H1 (cell line): ENCODE results near the gene TGFBI. TPM values are rescaled to one million over a fixed set of nuclear protein-coding genes. Genes with fewer than 3 reads are reported as not detected.

Source experiments
- CTCF ChIA-PET: fragments of 300-600 bp; sonication (Branson Sonifier 250); formaldehyde crosslinking; loops from one replicate; lab custom pipeline; 2021; ENCODE audit not compliant: partially characterized antibody; lab: Charles Lee
- POLR2A ChIA-PET: fragments of 300-600 bp; sonication (Branson Sonifier 250); formaldehyde crosslinking; loops from one replicate; lab custom pipeline; 2021; ENCODE audit warnings: inconsistent platforms; ENCODE audit not compliant: partially characterized antibody; lab: Charles Lee
- DNase-seq, 2 experiments: peaks; one replicate each; pipeline versions ENCODE4 v3.0.0 to v3.0.0-alpha.2; 2010 to 2022; ENCODE audit warnings: low spot score in 2 of 2, low read depth in 1 of 2, mixed read lengths in 1 of 2
- FAIRE-seq: peaks from 2 replicates; lab custom pipeline; 2011; peaks lifted over from hg19 to GRCh38; lab: Jason Lieb, UNC
- H2AFZ ChIP-seq: 2 replicates; pipeline ENCODE4 v1.8.1; 2012; ENCODE audit warnings: low read length, inconsistent platforms
- H2AK5ac ChIP-seq: 2 replicates; pipeline ENCODE4 v1.6.1; 2013; ENCODE audit warnings: low read depth, low read length
- H2BK120ac ChIP-seq: replicated peaks from 2 replicates; pipeline ENCODE3; 2013; ENCODE audit warnings: low read depth, low read length, inconsistent platforms
- H2BK12ac ChIP-seq: 2 replicates; pipeline ENCODE4 v1.6.1; 2013; ENCODE audit warnings: low read depth, low read length
- H2BK15ac ChIP-seq: 2 replicates; pipeline ENCODE4 v1.6.1; 2013; ENCODE audit warnings: low read length
- H2BK20ac ChIP-seq: 2 replicates; pipeline ENCODE4 v1.6.1; 2013; ENCODE audit warnings: low read length
- H2BK5ac ChIP-seq: 2 replicates; pipeline ENCODE4 v1.6.1; 2013; ENCODE audit warnings: low read depth, low read length
- H3K14ac ChIP-seq: 2 replicates; pipeline ENCODE4 v1.6.1; 2013; ENCODE audit warnings: inconsistent platforms; ENCODE audit not compliant: insufficient read length
- H3K18ac ChIP-seq: 2 replicates; pipeline ENCODE4 v1.6.1; 2013; ENCODE audit warnings: low read length; ENCODE audit errors: extremely low read depth
- H3K23ac ChIP-seq: 2 replicates; pipeline ENCODE4 v1.6.1; 2013; ENCODE audit warnings: inconsistent platforms; ENCODE audit not compliant: insufficient read length
- H3K23me2 ChIP-seq: 2 replicates; pipeline ENCODE4 v1.6.1; 2013; ENCODE audit warnings: low read depth, low read length
- H3K27ac ChIP-seq: 2 replicates; pipeline ENCODE4 v1.6.1; 2011; ENCODE audit warnings: low read depth, low read length, inconsistent platforms
- H3K27me3 ChIP-seq, 4 experiments: replicated peaks in 1 of 4; 1 replicate in 1 of 4; 2 replicates in 3 of 4; pipeline versions ENCODE4 v1.6.1 to v1.8.1; 2011 to 2013; ENCODE audit warnings: low read length in 3 of 4, mild to moderate bottlenecking in 3 of 4, inconsistent platforms in 2 of 4, mixed read lengths in 2 of 4, moderate library complexity in 1 of 4; ENCODE audit not compliant: control insufficient read depth in 3 of 4, insufficient read depth in 3 of 4; ENCODE audit errors: extremely low read depth in 1 of 4
- H3K36me3 ChIP-seq, 4 experiments: 2 replicates each; pipeline versions ENCODE4 v1.6.1 to v1.8.1; 2011 to 2013; ENCODE audit warnings: mild to moderate bottlenecking in 4 of 4, low read length in 3 of 4, moderate library complexity in 2 of 4, control low read depth in 1 of 4, inconsistent platforms in 1 of 4; ENCODE audit not compliant: insufficient read depth in 4 of 4, control insufficient read depth in 2 of 4
- H3K4ac ChIP-seq: replicated peaks from 2 replicates; pipeline ENCODE3; 2013; ENCODE audit warnings: low read length, low read depth, mixed read lengths, inconsistent platforms; ENCODE audit not compliant: insufficient read length
- H3K4me1 ChIP-seq, 4 experiments: replicated peaks in 1 of 4; 1 replicate in 1 of 4; 2 replicates in 3 of 4; pipeline versions ENCODE4 v1.6.1 to v1.8.1; 2011 to 2013; ENCODE audit warnings: low read length in 3 of 4, inconsistent platforms in 2 of 4, mixed read lengths in 1 of 4; ENCODE audit not compliant: insufficient read depth in 4 of 4, control insufficient read depth in 3 of 4
- H3K4me2 ChIP-seq, 2 experiments: 2 replicates each; pipeline versions ENCODE4 v1.6.1 to v1.8.1; 2011 to 2013; ENCODE audit warnings: low read depth in 2 of 2, low read length in 2 of 2, control low read depth in 1 of 2, inconsistent platforms in 1 of 2, mild to moderate bottlenecking in 1 of 2; ENCODE audit not compliant: insufficient read depth in 1 of 2
- H3K4me3 ChIP-seq, 4 experiments: fragments of 200-600, 300-600 bp in 1 of 4; sonication (generic), shearing (Covaris generic), sonication (Bioruptor Twin) in 1 of 4; 2 replicates each; pipeline versions ENCODE4 v1.5.1 to v1.8.1; 2011 to 2016; ENCODE audit warnings: low read length in 4 of 4, low read depth in 3 of 4, control low read depth in 2 of 4, inconsistent platforms in 2 of 4, mild to moderate bottlenecking in 2 of 4, mixed read lengths in 1 of 4, moderate library complexity in 1 of 4; ENCODE audit not compliant: insufficient read depth in 2 of 4; ENCODE audit errors: extremely low read depth in 1 of 4
- H3K56ac ChIP-seq: replicated peaks from 2 replicates; pipeline ENCODE3; 2013; ENCODE audit warnings: low read depth, mild to moderate bottlenecking, mixed read lengths, low read length, inconsistent platforms; ENCODE audit not compliant: insufficient read length
- H3K79me1 ChIP-seq: 2 replicates; pipeline ENCODE4 v1.6.1; 2013; ENCODE audit warnings: low read depth, low read length, control low read depth
- H3K79me2 ChIP-seq, 2 experiments: 2 replicates each; pipeline versions ENCODE4 v1.6.1 to v1.8.1; 2012 to 2013; ENCODE audit warnings: low read length in 2 of 2, mild to moderate bottlenecking in 2 of 2, inconsistent platforms in 1 of 2; ENCODE audit not compliant: insufficient read depth in 2 of 2, control insufficient read depth in 1 of 2
- H3K9ac ChIP-seq, 4 experiments: replicated peaks in 1 of 4; 1 replicate in 1 of 4; 2 replicates in 3 of 4; pipeline versions ENCODE4 v1.6.1 to v1.8.1; 2011 to 2013; ENCODE audit warnings: low read depth in 3 of 4, low read length in 3 of 4, control low read depth in 2 of 4, mild to moderate bottlenecking in 2 of 4, moderate library complexity in 2 of 4, inconsistent platforms in 1 of 4; ENCODE audit errors: extremely low read depth in 1 of 4
- H3K9me3 ChIP-seq, 2 experiments: 2 replicates each; pipeline versions ENCODE4 v1.6.1 to v1.8.1; 2012 to 2013; ENCODE audit warnings: mild to moderate bottlenecking in 2 of 2, moderate library complexity in 2 of 2, control low read depth in 1 of 2, inconsistent platforms in 1 of 2, low read depth in 1 of 2, low read length in 1 of 2, mixed read lengths in 1 of 2; ENCODE audit not compliant: insufficient read depth in 2 of 2
- H4K20me1 ChIP-seq, 2 experiments: replicated peaks in 1 of 2; 2 replicates each; pipeline versions ENCODE3 to v1.8.1; 2011 to 2013; ENCODE audit warnings: inconsistent platforms in 2 of 2, low read length in 2 of 2, mild to moderate bottlenecking in 1 of 2; ENCODE audit not compliant: insufficient read depth in 2 of 2, control insufficient read depth in 1 of 2
- H4K5ac ChIP-seq: 2 replicates; pipeline ENCODE4 v1.6.1; 2013; ENCODE audit warnings: low read length, low read depth, mixed read lengths, inconsistent platforms; ENCODE audit not compliant: insufficient read length
- H4K8ac ChIP-seq: 2 replicates; pipeline ENCODE4 v1.8.0; 2013; ENCODE audit warnings: mild to moderate bottlenecking, moderate library complexity, low read length, inconsistent platforms; ENCODE audit not compliant: insufficient read depth; ENCODE audit errors: extremely low read depth
- H4K91ac ChIP-seq: replicated peaks from 2 replicates; pipeline ENCODE3; 2013; ENCODE audit warnings: low read length, mixed read lengths, inconsistent platforms; ENCODE audit not compliant: insufficient read length
- FOSL1 ChIP-seq: IDR thresholded peaks from 2 replicates; pipeline ENCODE4 v1.6.1; 2011; ENCODE audit warnings: mild to moderate bottlenecking, low read depth, low read length, moderate library complexity; ENCODE audit not compliant: insufficient read depth
- KDM1A ChIP-seq: fragments of 200-600, 300-600 bp; sonication (generic); IDR thresholded peaks from 2 replicates; pipeline ENCODE4 v1.7.1; 2016; ENCODE audit warnings: mild to moderate bottlenecking, low read length, borderline replicate concordance
- POLR2AphosphoS5 ChIP-seq: IDR thresholded peaks from 2 replicates; pipeline ENCODE4 v1.6.1; 2011; ENCODE audit warnings: low read depth, low read length
- RAD21 ChIP-seq, 2 experiments: IDR thresholded peaks in 1 of 2; conservative IDR thresholded peaks in 1 of 2; 2 replicates each; pipeline ENCODE4 v1.6.1; 2011; ENCODE audit warnings: low read depth in 2 of 2, low read length in 2 of 2, improper control_type of control experiment in 1 of 2, inconsistent platforms in 1 of 2, mild to moderate bottlenecking in 1 of 2, moderate library complexity in 1 of 2
- RXRA ChIP-seq: IDR thresholded peaks from 2 replicates; pipeline ENCODE4 v1.6.1; 2011; ENCODE audit warnings: low read depth, mild to moderate bottlenecking, low read length, moderate library complexity; ENCODE audit not compliant: insufficient read depth
- SP2 ChIP-seq: IDR thresholded peaks from 2 replicates; pipeline ENCODE4 v1.6.1; 2012; ENCODE audit warnings: mild to moderate bottlenecking, low read length, inconsistent platforms
- WGBS, 2 experiments: shearing (Covaris generic) in 1 of 2; methylation state at CpG; one replicate each; pipeline versions ENCODE4 v1.1.6 to v1.1.7; 2013 to 2015; ENCODE audit warnings: low lambda C conversion rate in 2 of 2, mixed read lengths in 2 of 2, inconsistent platforms in 1 of 2, low coverage in 1 of 2, missing lambda C conversion rate in 1 of 2; ENCODE audit not compliant: insufficient replicate concordance in 2 of 2, insufficient coverage in 1 of 2, insufficient read length in 1 of 2; ENCODE audit errors: extremely low coverage in 1 of 2, missing lambda C conversion rate in 1 of 2; 5-methylcytosine and 5-hydroxymethylcytosine counted together
- polyA plus RNA-seq, 7 experiments: library from polyadenylated mRNA; depleted of rRNA in 3 of 7; stranded (reverse) in 5 of 7; unstranded in 2 of 7; fragments of >200 nt in 5 of 7; fragments of 200-250 nt in 2 of 7; gene quantifications; 1 replicate in 5 of 7; 2 replicates in 1 of 7; 4 replicates in 1 of 7; pipeline versions ENCODE4 v1.2.1 to v1.2.3, GENCODE V29; 2011 to 2013; ENCODE audit warnings: missing spikeins in 2 of 7, mixed read lengths in 2 of 7
- total RNA-seq: library from RNA; stranded (reverse); fragmentation: NEBNext Ultra II Directional; extraction: Animal tissue kit (Norgen Biotek cat#: 25700); gene quantifications from 2 replicates; pipeline ENCODE4 v1.2.1, GENCODE V29; 2021

Gene TGFBI
- total and polyA plus RNA-seq, 2 of the 8 experiments (the other 6 are each of a cell fraction or from before 2014, with no cell fraction given) = 6.0 to 8.5 TPM

GRCh38 chr5:136109453-136110135, 80.8 kb downstream of the TGFBI start:
- Histone ChIP-seq H4K8ac (no peak overlapping the region), H3K9ac (no peak overlapping the region), H3K27me3 (no peaks in the 10 kb centered on the region; a peak in 1 of 7 replicates), H4K91ac (no peak overlapping the region), H3K79me2 (no peaks in the 10 kb centered on the region), H3K4me3 (no peak overlapping the region), H3K23me2 (no peaks in the 10 kb centered on the region), H2AK5ac (no peak overlapping the region), H3K9me3 (no peaks in the 10 kb centered on the region), H2BK20ac (no peak overlapping the region), H3K4me1 (peaks cover 0 to 3% (median 0%) of the 10 kb centered on the region in 4 experiments; a peak in 2 of 7 replicates), H3K23ac (no peak overlapping the region), H2BK5ac (no peak overlapping the region), H2BK12ac (no peak overlapping the region), H2BK15ac (no peak overlapping the region), H2AFZ (0 out of 2 replicates have a peak overlapping the region, but pooled peaks have one; percentile 13), H3K18ac (no peak overlapping the region), H2BK120ac (no peak overlapping the region), H4K20me1 (no peaks in the 10 kb centered on the region), H3K56ac (no peak overlapping the region), H3K4ac (no peak overlapping the region), H3K14ac (no peak overlapping the region), H3K79me1 (no peaks in the 10 kb centered on the region), H3K36me3 (no peaks in the 10 kb centered on the region), H3K27ac (no peak overlapping the region), H4K5ac (no peak overlapping the region), H3K4me2 (no peak overlapping the region)
- DNase-seq (no peak), FAIRE-seq (no peak)
- WGBS, 2 experiments = 77% methylated on average over 5 of the region's 5 CpGs; no CpG with 5 or more reads in 1 of the 2 experiments
- TF ChIP-seq RXRA = no peak
- no peak for TF ChIP-seq KDM1A
- no peak for TF ChIP-seq POLR2AphosphoS5
- no peak for TF ChIP-seq SP2
- no peak for TF ChIP-seq FOSL1
- no peak for TF ChIP-seq RAD21 (IDR thresholded peaks at IDR 0.05 in 1 of 2, conservative IDR thresholded peaks at IDR 0.05 in 1 of 2; ENCODE audit: low read depth in 2 of 2, low read length in 2 of 2)
- ChIA-PET CTCF (interaction anchor here (0.9 to 1.4 kb wide), 4 partner anchors 15 to 36 kb away, joined by 3 to 4 read pairs (median 3); no protein-coding TSS in a partner anchor), POLR2A (no interaction called here)
